T1000 (cell line): ENCODE measurements around the gene C8A.

Experiments
- DNase-seq: peaks from one replicate; lab custom pipeline; 2025; ENCODE audit warnings: mixed read lengths; lab: John Stamatoyannopoulos, UW

Gene C8A

GRCh38 chr1:56854521-56855099, at the start of gene C8A:
TSS of gene C8A (plus strand) at chr1:56854797. CDS start at chr1:56854902, 105 bp downstream.
- no peak for DNase-seq

GRCh38 chr1:56806804-56807203, 47.8 kb upstream of the C8A start:
- no peak for DNase-seq

DNA sequence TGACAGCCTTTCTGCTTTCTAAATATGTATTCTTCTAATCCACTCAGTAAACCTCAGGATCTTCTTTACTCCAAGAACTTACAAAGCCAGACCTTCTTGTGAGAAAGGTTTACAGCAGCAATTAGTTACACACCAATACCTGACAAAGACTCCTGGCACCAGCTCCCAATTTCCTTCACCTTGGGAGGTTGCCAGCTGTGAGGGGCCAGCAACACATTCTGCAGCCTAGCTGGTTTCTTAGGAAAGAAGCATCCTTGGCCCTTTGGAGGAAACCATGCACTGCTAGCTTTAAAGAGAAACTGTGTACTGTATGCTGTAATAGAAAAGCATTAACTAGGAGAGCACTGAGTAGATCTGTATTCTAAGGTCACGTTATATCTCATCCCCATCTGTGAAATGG, 46.2 kb upstream of the C8A start:
- DNase-seq, result no peak

DNA sequence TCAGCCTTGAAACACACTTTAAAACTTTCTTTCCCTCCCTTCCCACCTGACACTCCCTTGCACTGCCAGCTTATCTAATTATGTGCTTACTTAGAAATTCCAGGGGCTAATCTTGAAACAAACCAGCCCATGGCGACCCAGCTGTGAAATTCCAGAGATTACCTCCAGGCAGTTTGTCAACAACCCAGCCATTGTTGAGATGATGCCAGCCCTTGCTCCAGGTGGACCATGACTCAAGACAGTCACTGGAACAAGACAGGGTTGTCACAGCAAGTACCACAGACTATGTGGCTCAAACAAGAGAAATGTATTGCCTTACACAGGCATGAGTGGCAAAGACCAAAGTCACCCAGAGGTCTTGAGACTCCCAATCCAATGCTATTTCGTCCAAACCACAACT, 43.3 kb upstream of the C8A start:
- no peak for DNase-seq

- no peak for DNase-seq
These were observed 40.4 kb upstream of the C8A start for GRCh38 chr1:56814205-56814604.

DNA sequence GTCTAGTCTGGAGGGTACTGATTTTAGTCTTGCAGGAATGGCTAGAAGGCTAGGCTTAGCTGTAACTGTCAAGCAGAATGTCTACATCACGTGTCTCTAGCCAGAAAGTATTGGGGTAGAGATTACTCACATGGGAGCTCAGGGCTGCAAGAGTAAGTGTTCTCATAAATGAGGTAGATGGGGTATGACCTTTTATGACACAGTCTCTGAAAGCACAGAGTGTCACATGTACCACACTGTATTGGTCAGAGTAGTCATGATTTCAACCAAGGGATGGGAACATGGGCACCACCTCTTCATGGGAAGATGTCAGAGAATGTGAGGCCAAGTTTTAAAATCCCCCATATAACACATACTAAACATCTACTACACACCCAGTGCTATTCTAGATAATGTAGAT, 38.3 kb upstream of the C8A start:
- DNase-seq, result no peak

GRCh38 chr1:56816909-56817308, 37.7 kb upstream of the C8A start:
- DNase-seq, result no peak

GRCh38 chr1:56817716-56818463, 36.7 kb upstream of the C8A start:
- DNase-seq, result no peak

DNA sequence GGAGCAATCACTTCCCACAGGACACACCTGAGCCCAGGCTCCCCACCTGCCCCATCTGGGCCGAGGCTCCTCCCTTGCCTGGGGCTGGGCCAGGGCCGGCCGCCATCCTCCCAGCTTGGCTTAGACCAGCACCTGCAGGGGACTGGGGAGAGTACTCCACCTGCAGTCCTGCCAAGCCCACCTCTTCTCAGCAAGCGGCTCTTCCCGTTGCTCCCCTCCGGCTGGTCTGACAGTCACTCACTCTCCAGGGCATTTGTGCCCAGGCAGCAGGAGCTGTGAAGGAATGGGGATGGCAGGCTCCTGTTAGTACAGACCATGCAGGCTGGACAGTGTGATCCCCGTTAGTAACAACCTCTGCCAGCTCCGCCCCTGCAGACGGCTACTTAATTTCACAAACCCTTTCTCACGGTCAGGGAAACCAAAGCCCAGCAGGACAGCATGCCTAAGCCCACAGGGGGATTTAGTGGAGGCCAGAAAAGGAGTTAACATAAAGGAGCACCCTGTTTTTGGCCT, 35.2 kb upstream of the C8A start, which contains the start of gene FYB2:
Gene FYB2, minus strand, starts transcription at position 18 of the 513 bp plus-strand sequence. CDS start 114 bp downstream, outside the sequence.
- no peak for DNase-seq

DNA sequence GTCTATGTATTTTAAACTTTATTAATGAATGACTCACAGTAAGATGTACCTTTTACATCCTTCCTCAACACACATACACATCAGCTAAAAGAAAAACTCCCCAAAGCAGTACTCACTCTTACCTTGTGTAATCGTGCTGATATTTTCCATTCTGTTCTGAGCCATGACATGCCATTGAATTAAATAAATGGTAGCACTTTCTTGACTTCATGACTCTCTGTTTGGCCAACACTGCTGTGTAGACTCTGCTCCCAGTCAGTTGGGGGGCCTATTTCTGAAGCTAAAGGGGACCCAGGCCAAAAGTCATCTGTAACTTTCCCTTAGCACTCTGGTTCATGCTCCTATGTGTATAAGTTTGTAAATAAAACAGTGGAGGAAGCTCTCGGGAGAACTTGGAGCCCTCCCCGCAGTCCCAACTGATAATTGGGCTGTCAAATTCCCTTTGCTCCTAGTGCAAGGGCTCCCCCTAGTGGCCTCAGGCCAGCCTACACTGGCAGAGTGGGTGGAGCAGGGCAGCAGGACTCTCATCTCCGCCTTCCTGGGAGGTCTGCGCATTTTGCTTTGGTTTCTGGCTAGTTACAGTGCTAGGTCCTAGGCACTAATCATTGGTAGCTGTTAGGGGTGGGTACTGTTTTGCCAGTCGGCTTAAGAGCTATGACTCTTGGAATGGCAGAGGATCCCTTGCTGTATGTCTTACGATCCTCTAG, 33.7 kb upstream of the C8A start:
- peak; percentile 74 for DNase-seq

GRCh38 chr1:56821462-56821797, 33.2 kb upstream of the C8A start:
- no peak for DNase-seq

GRCh38 chr1:56824271-56824670, 30.3 kb upstream of the C8A start:
- DNase-seq, result no peak

- no peak for DNase-seq
These were observed 29.7 kb upstream of the C8A start for GRCh38 chr1:56824938-56825337.

GRCh38 chr1:56825436-56825835, 29.2 kb upstream of the C8A start:
- DNase-seq, result no peak

GRCh38 chr1:56827711-56828110, 26.9 kb upstream of the C8A start:
- DNase-seq, result no peak

- DNase-seq, result no peak
These were observed 24.5 kb upstream of the C8A start for GRCh38 chr1:56830052-56830451.

DNA sequence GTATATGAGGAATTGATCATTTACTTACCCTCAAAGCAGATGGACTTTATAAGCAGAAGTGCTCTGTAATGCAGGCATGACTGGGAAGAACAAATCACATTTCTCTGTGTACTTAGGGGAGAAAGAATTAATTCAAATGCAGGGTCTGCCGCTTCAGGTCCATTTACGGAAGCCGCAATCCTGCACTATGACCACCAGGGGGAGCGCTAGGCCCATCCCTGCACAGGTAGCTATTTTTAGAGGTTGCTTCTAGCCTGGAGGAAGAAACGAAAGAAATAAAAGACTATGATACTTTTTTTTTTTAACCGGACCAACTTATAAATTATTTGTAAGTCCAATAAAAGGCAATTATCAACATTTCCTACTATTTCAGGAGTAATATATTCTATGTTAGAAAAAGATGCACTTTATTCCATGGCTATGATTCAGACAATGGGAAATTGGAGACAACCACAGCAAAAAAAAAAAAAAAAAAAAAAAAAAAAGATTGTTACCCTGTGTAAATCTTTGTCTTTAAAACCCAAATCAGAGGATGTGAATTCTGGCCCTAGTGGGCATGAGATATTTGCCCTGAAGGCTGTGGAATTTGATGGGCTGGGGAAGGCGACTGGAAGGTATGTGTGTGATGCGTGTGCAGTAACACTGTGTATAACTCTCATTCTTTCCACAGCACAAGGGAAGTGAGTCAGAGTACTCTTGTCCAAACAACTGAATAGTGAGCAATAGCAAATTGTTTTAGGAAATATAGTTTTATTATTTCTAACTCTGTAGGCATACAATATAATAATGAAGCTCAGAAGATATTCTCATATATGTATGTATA, 22.5 kb upstream of the C8A start:
- peak; percentile 53 for DNase-seq

DNA sequence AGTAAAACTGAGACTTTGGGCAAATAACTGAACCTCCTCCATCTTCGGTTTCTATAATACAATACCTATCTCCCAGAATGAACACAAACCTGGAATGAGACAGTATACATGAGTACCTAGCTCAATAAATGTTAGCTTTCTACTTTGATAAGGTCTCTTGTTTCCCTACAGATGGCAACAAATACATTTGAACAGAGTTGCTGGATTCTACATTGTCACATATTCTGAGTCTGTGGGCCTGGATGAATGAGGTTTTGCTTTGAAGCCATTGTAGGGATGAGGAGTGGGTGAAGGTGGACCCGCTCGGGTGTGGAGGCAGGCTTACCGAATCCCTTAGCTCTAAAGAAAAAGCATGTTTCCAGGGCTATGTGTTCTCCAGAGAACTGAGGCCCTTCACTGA, 21.5 kb upstream of the C8A start:
- DNase-seq, result no peak

DNA sequence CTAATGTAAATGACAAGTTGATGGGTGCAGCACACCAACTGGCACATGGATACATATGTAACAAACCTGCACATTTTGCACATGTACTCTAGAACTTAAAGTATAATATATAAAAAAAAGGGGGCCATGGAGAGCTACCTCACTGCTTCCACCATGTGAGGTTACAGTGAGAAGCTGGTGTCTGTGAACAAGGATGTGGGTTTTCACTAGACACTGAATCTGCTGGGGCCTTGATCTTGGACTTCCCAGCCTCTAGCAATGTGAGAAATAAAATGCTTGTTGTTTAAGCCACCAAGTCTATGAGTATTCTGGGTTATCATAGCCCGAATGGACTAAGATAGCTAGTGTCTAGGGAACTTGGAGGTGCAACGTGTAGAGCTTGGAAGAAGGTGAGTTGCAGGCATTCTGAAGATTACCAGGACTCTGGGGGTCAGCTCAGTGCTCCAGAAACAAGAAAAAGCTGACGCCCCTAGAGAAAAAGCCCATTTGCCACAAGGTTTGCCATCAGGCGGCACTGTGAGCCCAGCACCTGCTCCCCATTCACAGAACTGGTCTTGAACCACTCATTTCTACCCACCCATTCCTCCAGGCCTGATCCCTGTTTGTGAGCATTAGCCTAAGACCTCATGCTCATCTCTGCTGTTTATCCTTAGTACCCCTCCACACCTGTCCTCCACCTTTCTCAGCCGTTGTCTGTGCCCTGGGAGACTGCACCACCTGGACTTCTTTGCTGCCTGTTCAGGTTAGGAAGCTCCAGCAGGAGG, 20.3 kb upstream of the C8A start:
- no peak for DNase-seq

DNA sequence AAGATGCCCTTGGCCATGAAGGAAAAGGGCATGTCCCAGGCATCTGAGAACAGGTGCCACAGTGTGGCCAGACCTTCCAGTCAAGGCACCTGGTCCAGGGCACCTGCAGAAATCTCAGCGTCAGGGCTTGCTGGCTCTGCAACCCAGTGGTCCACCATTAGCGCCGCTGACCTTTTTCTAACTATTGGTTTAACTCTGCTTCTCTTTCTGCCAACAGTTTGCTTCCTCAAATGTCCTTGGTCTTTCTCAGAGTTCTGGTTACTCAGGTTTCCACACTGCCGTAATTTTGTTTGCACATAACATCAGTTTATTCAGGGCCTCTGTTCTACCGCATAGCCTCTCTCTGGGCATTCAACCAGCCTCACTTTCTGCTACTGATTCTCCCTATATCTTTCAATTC, 18.9 kb upstream of the C8A start:
- DNase-seq, result no peak

DNA sequence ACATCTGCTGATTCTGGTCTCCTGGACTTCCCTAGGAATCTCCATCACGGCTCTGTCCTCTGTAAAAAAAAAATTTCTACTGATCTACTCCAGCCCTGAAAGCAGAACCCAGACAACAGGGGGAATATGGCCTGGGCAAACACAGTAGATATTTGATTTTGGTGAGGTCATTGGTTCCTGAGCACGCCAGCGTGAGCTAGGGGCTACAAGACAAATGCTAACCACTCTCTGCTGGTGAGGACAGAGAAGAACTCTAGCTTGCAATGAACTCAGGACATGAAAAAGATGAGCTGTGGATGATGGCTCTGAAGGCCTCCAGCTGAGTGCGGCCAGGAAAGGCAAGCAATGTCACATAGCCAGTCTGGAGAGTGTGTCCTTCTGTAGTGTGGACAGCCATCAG, 18.2 kb upstream of the C8A start:
- no peak for DNase-seq
